COR-L47 (cell line): ENCODE results near the gene SLC38A3.

Experiments
- DNase-seq: peaks from one replicate; lab custom pipeline; 2025; lab: John Stamatoyannopoulos, UW

Gene SLC38A3

GRCh38 chr3:50169232-50169832 is 35.7 kb upstream of the SLC38A3 start:
- no peak for DNase-seq

DNA sequence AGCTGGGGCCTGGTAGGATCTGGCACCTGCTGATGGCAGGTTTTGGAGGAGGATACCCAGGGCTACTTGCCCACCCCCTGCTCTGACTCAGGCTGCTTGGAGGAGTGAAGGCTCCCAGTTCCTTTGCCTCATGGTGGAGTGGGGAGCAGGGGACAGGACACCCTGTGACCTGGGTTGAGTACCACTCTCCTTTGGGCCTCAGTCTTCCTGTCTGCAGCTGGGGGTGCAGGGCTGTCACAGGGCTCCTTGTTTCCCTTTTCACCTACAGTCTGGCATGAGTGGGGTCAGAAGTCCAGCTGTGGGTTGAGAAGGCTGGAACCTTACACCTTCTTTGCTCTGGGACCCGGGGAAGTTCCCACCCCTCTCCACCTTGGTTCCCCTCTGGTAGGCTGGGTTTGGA is 35.2 kb upstream of the SLC38A3 start:
- no peak for DNase-seq

DNA sequence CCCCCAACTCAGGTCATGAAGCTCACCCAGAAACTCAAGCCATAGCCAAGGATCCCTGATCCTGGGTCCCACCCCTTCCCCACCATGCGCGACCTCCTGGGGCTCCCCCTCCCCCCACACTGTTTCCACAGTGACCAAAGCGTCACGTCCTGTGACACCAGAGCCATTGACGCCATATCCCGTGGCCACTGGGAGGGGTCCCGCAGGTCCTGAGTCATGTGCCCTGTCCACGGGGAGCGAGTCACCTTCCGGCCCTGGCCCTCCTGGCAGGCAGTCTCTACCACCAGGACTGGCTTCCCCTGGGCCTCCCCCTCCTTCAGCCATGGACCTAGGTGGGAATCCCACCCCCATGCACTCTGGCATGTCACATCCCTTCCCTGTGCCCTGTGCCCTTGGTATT is 34.4 kb upstream of the SLC38A3 start:
- DNase-seq, result no peak

DNA sequence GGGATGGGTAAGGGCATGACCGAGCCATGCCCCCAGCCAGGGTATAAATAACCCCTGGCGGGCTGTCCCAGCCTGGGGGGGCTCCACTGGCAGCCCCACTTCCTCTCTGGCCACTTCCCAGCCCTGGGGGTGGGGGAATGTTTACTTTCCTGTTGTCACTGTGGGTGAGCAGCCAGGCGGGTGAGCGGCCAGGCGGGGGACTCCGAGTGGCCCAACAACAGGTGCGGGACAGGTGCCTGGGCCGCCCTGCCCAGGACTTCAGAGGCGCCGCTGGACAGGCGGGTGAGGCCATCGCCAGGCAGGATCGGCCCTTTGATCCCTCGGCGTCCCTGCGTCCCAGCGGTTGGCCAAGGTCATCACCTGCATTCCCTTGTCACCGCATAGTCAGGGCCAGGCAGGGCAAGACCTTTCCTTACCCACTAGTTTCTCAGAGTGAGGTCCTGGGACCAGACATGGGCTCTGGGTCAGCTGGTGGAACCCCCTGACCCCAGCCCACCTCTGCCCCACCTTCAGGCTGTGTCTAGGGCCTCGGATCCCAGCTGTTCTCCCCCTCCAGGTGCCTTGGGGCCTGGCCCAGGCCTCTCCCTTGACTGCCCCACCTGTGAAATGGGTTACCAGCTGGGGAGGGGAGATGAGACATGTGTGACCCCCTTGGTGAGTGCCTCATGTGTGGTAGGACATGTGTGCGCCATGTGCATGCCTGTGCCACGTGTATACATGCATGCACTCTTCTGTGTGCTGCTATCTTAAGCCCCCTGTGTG is 33.4 kb upstream of the SLC38A3 start:
- DNase-seq, result no peak

GRCh38 chr3:50172626-50173220 is 32.3 kb upstream of the SLC38A3 start:
- DNase-seq, result no peak

DNA sequence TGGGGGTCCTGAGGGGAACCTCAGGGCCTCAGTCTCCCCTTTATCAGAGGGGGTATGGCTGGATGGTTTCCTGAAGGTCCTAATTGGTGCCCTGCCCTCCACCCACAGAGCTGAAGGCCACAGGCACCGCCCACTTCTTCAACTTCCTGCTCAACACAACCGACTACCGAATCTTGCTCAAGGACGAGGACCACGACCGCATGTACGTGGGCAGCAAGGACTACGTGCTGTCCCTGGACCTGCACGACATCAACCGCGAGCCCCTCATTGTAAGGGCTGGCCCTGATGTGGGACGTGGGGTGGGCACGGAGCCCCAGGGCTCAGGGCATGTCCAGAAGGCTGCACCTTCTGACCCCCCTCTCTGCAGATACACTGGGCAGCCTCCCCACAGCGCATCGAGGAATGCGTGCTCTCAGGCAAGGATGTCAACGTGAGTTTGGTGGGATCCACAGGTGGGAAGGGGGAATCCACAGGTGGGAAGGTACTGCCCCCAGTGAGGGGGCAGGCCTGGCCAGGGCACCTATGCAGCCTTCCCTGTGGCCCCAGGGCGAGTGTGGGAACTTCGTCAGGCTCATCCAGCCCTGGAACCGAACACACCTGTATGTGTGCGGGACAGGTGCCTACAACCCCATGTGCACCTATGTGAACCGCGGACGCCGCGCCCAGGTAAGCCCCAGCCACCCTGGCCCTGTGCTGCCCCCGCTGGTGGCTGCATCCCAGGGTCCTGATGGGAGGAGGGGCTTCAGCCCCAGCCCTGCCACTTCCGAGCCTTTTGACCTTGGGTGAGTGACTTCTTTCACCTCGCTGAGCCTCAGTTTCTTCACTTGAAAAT is 31.2 kb upstream of the SLC38A3 start:
- DNase-seq, result no peak

DNA sequence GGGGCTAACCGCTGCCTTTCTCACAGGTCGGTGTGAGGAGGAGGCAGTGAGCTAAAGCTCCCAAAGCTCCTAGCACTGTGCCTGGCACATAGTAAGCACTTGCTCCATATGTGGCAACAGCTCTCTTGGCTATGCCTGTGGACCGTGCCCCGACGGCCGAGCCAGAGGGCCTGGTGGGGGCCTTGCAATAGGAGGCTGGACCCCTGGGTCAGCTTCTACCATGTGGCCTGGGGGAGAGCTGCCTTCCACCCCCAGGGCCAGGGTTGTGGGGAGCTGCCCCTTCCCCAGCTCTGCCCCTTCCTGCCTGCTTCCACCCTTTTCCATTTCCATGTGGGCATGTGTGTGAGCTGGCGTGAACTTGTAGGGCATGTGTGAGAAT is 30.6 kb upstream of the SLC38A3 start:
- no peak for DNase-seq

GRCh38 chr3:50174947-50175524 is 30.0 kb upstream of the SLC38A3 start:
- DNase-seq, result no peak

- no peak for DNase-seq
Measured at GRCh38 chr3:50177346-50177745, 27.7 kb upstream of the SLC38A3 start.

DNA sequence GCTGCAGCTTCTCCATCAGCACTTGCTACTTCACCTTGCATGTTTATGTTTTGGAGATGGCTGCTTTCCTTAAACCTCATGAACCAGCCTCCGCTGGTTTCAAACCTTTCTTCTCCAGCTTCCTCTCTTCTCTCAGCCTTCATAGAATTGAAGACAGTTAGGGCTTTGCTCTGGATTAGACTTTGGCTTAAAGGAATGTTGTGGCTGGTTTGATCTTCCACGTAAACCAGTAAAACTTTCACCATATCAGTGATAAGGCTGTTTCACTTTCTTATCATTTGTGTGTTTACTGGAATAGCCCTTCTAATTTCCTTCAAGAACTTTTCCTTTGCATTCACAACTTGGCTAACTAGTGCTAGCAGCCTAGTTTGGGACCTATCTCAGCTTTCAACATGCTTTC is 25.4 kb upstream of the SLC38A3 start:
- no peak for DNase-seq

GRCh38 chr3:50181985-50182384 is 23.1 kb upstream of the SLC38A3 start:
- no peak for DNase-seq

DNA sequence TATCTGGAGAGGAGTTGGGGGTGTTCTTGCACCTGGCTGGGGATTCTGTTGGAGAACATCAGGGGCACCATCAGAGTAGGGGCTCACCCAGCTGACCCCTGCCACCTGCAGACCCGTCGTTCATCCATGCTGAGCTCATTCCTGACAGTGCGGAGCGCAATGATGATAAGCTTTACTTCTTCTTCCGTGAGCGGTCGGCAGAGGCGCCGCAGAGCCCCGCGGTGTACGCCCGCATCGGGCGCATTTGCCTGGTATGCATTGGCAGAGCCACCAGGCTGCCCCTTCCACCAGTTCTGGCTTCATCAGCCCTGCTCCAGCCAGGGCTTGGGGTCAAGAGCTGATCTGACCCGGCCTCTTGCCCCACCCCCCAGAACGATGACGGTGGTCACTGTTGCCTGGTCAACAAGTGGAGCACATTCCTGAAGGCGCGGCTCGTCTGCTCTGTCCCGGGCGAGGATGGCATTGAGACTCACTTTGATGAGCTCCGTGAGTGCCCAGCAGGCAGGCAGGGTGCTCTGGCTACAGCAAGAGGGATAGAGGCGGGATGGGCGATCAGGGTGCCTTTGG is 22.5 kb upstream of the SLC38A3 start:
- DNase-seq, result no peak

DNA sequence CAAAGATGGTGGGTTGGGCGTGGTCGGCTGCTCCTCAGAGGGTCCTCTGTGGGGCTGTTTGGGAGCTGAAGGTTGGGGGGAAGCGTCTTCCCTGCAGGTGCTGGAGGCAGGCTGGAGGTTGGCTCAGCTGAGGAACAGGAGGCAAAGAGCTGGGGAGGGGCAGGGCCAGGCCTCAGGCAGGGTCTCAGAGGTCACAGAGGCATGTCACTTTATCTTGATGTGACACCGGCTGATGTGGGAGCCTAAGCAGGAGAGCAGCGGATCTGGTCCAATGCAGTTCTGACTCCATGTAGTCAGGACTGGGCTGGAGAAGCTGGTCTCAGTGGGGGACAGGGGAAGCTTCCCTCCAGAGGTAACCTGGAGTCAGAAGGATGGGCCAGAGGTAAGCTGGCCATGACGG is 21.3 kb upstream of the SLC38A3 start:
- DNase-seq, result no peak

DNA sequence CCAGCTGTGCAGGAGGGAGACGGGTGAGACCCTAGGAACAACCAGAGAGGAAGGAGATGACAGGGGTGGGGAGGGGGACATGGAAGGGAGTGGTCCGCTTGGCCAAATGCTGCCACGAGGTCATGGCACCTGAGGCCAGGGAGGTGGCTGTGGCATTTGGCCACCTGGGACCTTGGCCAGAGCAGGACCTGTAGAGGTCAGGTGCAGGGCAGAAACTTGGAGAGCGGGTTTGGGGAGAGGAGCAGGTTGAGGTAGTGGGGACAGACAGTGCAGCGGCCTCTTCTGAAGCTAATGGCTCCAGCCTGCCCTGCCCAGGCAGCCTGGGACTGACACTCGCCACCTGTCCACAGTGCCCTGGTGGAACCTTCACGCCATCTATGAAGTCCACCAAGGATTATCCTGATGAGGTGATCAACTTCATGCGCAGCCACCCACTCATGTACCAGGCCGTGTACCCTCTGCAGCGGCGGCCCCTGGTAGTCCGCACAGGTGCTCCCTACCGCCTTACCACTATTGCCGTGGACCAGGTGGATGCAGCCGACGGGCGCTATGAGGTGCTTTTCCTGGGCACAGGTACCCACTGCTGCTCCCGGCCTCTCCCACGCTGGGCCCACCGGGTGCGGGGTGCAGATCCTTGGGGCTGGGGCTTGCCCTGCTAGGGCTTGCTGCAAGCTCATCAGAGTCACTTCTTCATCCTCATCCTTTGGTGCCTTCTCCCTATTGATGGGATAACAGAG is 20.7 kb upstream of the SLC38A3 start:
- DNase-seq, result no peak

- DNase-seq, result no peak
Measured at GRCh38 chr3:50185230-50185629, 19.8 kb upstream of the SLC38A3 start.

DNA sequence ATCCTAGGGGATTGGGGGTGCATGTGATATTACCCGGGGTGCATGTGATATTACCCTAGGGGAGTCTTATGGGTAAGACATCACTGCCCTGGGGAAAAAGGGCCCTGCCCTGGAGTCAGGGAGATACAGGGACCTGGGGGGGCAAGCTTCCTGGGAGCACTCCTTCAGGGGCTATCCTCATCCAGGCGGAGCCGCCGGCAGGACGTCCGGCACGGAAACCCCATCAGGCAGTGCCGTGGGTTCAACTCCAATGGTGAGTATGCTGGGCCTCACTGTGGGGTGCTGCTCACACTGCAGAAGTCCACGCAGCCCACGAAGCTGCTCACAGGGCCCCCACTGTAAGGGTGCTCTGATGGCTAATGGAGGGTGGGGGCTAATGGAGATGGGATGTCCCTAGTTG is 19.0 kb upstream of the SLC38A3 start:
- DNase-seq, result no peak

DNA sequence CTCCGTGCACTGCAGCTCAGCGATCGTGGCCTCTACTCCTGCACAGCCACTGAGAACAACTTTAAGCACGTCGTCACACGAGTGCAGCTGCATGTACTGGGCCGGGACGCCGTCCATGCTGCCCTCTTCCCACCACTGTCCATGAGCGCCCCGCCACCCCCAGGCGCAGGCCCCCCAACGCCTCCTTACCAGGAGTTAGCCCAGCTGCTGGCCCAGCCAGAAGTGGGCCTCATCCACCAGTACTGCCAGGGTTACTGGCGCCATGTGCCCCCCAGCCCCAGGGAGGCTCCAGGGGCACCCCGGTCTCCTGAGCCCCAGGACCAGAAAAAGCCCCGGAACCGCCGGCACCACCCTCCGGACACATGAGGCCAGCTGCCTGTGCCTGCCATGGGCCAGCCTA is 17.3 kb upstream of the SLC38A3 start:
- DNase-seq, result no peak

DNA sequence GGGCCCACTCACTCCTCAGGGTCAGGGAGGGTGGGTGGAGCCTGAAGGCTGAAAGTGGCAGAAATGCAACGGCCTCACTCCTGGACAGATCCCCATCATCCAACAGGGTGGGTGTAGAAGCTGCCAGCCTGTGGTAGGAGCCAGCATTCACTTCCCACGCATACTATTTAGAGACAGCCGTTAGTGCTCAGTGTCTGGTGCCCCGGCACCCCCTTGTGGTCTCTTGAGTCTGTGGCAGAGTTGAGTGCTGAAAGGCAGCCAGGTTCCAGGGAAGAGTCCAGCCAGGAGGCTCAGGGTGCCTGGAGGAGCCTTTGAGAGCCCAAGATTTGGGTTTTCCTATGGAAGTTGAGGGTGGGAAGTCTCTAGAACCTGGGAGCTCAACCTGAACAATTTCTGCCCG is 15.8 kb upstream of the SLC38A3 start:
- peak; percentile 41 for DNase-seq

DNA sequence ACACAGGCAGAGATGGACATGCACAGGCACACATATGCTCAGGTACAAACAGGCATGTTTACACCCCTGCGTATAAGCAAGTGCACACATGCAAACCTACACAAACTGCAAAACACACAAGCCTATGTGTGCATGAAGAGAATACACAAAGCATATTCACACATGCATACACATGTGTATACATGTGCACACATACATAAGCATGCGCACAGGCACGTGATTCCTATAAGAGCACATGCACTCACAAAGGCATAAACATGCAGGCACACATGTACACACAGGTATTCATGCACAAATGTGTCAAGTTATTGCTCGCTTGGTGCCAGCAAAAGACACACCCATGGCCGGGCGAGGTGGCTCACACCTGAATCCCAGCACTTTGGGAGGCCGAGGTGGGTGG is 15.1 kb upstream of the SLC38A3 start:
- no peak for DNase-seq

DNA sequence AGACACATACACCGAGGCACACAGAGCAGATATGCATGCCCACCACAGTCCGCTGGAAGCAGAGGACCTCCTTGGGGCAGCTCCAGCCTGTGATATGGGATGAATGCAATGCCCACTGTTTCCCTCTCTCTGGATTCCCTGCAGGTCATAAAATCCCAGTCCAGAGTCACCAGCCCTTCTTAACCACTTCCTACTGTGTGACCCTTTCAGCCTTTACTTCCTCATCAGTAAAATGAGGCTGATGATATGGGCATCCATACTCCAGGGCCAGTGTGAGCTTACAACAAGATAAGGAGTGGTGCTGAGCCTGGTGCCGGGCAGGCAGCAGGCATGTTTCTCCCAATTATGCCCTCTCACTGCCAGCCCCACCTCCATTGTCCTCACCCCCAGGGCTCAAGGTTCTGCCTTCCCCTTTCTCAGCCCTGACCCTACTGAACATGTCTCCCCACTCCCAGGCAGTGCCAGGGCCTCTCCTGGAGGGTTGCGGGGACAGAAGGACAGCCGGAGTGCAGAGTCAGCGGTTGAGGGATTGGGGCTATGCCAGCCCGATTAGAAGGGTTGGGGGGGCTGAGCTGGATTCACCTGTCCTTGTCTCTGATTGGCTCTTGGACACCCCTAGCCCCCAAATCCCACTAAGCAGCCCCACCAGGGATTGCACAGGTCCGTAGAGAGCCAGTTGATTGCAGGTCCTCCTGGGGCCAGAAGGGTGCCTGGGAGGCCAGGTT is 14.0 kb upstream of the SLC38A3 start, which contains the start of gene GNAT1:
Gene GNAT1, plus strand, starts transcription at position 675 of the 725 bp plus-strand sequence. CDS start 116 bp downstream, outside the sequence.
- DNase-seq, result no peak
